BLaER1 (cell line): ENCODE results near the gene HTATIP2.
A peak's percentile ranks its signal among the peaks of the same experiment; 100 is the strongest.
"Not testable (repeated sequence)": the region's sequence is repeated elsewhere in the genome, so short reads cannot be mapped to it uniquely, and the experiment has no call there.

ENCODE experiments used
- H3K27ac ChIP-seq: shearing (Covaris generic); formaldehyde crosslinking; 2 replicates; pipeline ENCODE4 v1.8.1; 2022
- H3K27me3 ChIP-seq: shearing (Covaris generic); formaldehyde crosslinking; 2 replicates; pipeline ENCODE4 v1.8.1; 2022
- H3K36me3 ChIP-seq: shearing (Covaris generic); formaldehyde crosslinking; 2 replicates; pipeline ENCODE4 v1.8.1; 2022
- H3K4me1 ChIP-seq: shearing (Covaris generic); formaldehyde crosslinking; 2 replicates; pipeline ENCODE4 v1.8.1; 2022
- H3K4me2 ChIP-seq: shearing (Covaris generic); formaldehyde crosslinking; 2 replicates; pipeline ENCODE4 v1.8.1; 2022
- H3K4me3 ChIP-seq: shearing (Covaris generic); formaldehyde crosslinking; 2 replicates; pipeline ENCODE4 v1.8.1; 2022
- H3K9ac ChIP-seq: shearing (Covaris generic); formaldehyde crosslinking; 2 replicates; pipeline ENCODE4 v1.8.1; 2022
- H3K9me3 ChIP-seq: shearing (Covaris generic); formaldehyde crosslinking; 2 replicates; pipeline ENCODE4 v1.8.1; 2022
- H4K20me1 ChIP-seq: shearing (Covaris generic); formaldehyde crosslinking; 2 replicates; pipeline ENCODE4 v1.8.1; 2022
- Cebpa-rat ChIP-seq: shearing (Covaris generic); IDR thresholded peaks from 2 replicates; pipeline ENCODE4 v1.8.1; 2022

Gene HTATIP2

GRCh38 chr11:20368438-20368837 is 4.9 kb downstream of the HTATIP2 start:
- Histone ChIP-seq H3K36me3 (0 out of 2 replicates have a peak, but pooled peaks cover 6% of the 10 kb centered on the region), H3K4me1 (peaks cover 14% of the 10 kb centered on the region), H3K4me3 (no peak overlapping the region), H3K9ac (no peak overlapping the region), H4K20me1 (no peaks in the 10 kb centered on the region), H3K27ac (no peak overlapping the region), H3K4me2 (no peak overlapping the region), H3K9me3 (no peaks in the 10 kb centered on the region), H3K27me3 (peaks cover 11% of the 10 kb centered on the region)
- no peak for TF ChIP-seq Cebpa-rat

- TF ChIP-seq Cebpa-rat, result no peak
- no peak overlapping the region for H3K4me3 ChIP-seq
- no peaks in the 10 kb centered on the region for H3K9me3 ChIP-seq
- H3K36me3 ChIP-seq, result 0 out of 2 replicates have a peak, but pooled peaks cover 6% of the 10 kb centered on the region
- no peaks in the 10 kb centered on the region for H4K20me1 ChIP-seq
- H3K4me2 ChIP-seq, result no peak overlapping the region
- H3K9ac ChIP-seq, result no peak overlapping the region
- no peaks in the 10 kb centered on the region for H3K27me3 ChIP-seq
- H3K27ac ChIP-seq, result no peak overlapping the region
- H3K4me1 ChIP-seq, result peaks cover 4% of the 10 kb centered on the region
These were observed 6.3 kb downstream of the HTATIP2 start for GRCh38 chr11:20369826-20370225.

- H3K4me3 ChIP-seq, result no peak overlapping the region
- H3K27me3 ChIP-seq, result no peaks in the 10 kb centered on the region
- no peak for TF ChIP-seq Cebpa-rat
- peaks cover 12% of the 10 kb centered on the region; the same call in 1 of the 2 replicates for H3K36me3 ChIP-seq
- H3K27ac ChIP-seq, result no peak overlapping the region
- no peaks in the 10 kb centered on the region for H4K20me1 ChIP-seq
- no peak overlapping the region for H3K4me2 ChIP-seq
- H3K4me1 ChIP-seq, result peaks cover 7% of the 10 kb centered on the region
- H3K9me3 ChIP-seq, result no peaks in the 10 kb centered on the region
- no peak overlapping the region for H3K9ac ChIP-seq
These were observed 8.6 kb downstream of the HTATIP2 start for GRCh38 chr11:20372081-20372626.

DNA sequence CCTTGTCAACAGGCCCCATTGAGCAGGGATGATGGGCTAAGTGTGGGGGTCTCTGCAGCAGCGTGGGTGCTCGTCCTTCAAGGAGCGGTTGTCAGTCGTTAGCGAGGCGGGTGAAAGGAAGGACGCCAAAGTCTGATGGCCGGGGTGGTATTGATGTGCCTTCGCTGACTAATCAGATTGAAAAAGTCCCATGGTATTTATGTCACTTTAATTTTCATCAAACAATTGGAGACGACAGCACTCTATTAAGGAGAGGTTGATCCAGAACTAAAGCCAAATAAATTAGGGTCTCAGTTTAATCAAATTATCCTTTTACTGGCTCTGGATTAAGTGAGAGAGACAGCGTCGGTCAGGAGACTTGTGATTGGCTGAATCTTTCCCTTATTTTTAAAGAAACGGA is 9.6 kb downstream of the HTATIP2 start:
- no peak overlapping the region for H3K27ac ChIP-seq
- no peak overlapping the region for H3K9ac ChIP-seq
- H3K4me3 ChIP-seq, result no peak overlapping the region
- H3K4me1 ChIP-seq, result peaks cover 7% of the 10 kb centered on the region
- H3K27me3 ChIP-seq, result no peaks in the 10 kb centered on the region
- TF ChIP-seq Cebpa-rat, result no peak
- H3K36me3 ChIP-seq, result peaks cover 16% of the 10 kb centered on the region; the same call in 1 of the 2 replicates
- no peaks in the 10 kb centered on the region for H4K20me1 ChIP-seq
- no peak overlapping the region for H3K4me2 ChIP-seq
- H3K9me3 ChIP-seq, result no peaks in the 10 kb centered on the region

GRCh38 chr11:20373568-20374209 is 10.2 kb downstream of the HTATIP2 start:
- H3K4me1 ChIP-seq, result peaks cover 7% of the 10 kb centered on the region
- H3K4me3 ChIP-seq, result no peak overlapping the region
- H3K27me3 ChIP-seq, result no peaks in the 10 kb centered on the region
- no peaks in the 10 kb centered on the region for H4K20me1 ChIP-seq
- H3K27ac ChIP-seq, result no peak overlapping the region
- TF ChIP-seq Cebpa-rat, result no peak
- peaks cover 22% of the 10 kb centered on the region for H3K36me3 ChIP-seq
- no peak overlapping the region for H3K9ac ChIP-seq
- H3K4me2 ChIP-seq, result no peak overlapping the region
- H3K9me3 ChIP-seq, result no peaks in the 10 kb centered on the region

DNA sequence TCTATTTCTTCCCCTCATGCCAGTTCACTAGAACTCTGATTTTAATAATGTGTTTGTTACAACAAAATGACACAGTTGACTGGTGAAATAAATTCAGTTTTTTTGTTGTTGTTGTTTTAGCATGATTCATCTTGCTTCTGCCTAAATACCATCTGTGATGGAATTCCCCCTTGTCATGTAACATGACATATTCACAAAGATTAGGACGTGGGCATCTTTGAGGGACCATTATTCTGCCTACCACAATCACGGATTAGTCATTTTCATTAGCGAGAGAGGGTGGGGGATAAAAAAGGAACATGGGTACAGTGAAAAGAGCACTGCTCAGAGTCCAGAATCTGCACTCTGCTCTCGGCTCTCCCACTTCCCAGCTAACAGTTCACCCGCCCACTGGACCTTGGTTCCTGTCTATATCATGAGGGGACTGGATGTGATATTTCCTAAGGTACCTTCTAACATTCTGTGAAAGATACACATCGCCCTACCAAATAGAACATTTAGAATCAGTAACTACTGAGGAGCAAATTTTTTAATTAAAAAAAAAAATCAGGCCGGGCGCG is 11.3 kb downstream of the HTATIP2 start:
- Histone ChIP-seq H3K4me3 (no peak overlapping the region), H3K4me2 (0 out of 2 replicates have a peak overlapping the region, but pooled peaks have one; percentile 23), H3K9me3 (no peaks in the 10 kb centered on the region), H3K4me1 (peaks cover 7% of the 10 kb centered on the region), H3K27ac (no peak overlapping the region), H3K9ac (no peak overlapping the region), H3K36me3 (peaks cover 33% of the 10 kb centered on the region), H4K20me1 (no peaks in the 10 kb centered on the region), H3K27me3 (no peaks in the 10 kb centered on the region)
- no peak for TF ChIP-seq Cebpa-rat

DNA sequence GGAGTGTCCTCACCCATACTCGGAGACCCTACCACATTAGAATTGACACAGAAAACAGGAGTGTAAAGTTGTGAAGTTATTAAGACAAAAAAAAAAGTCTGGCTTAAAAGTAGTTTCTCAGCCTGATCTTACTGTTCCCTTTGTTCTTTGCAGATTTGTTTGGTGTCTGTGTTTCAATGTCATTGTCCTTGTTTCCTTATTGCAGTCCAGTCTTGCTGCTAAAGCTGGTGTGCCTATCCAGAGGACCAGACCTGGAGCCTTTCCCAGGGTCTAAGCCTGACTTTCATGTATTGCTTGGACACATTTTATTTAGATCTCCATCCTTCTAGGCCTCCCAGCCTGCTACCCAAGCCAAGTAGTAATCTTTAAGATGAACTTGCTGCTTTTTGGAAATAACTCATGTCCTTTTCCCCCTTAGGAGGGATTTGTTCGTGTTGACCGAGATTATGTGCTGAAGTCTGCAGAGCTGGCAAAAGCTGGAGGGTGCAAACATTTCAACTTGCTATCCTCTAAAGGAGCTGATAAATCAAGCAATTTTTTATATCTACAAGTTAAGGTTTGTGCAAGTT is 12.7 kb downstream of the HTATIP2 start:
- Histone ChIP-seq H3K36me3 (peaks cover 37% of the 10 kb centered on the region), H3K4me1 (peaks cover 7% of the 10 kb centered on the region), H3K9ac (no peak overlapping the region), H3K4me2 (no peak overlapping the region), H4K20me1 (no peaks in the 10 kb centered on the region), H3K4me3 (no peak overlapping the region), H3K27ac (no peak overlapping the region), H3K9me3 (no peaks in the 10 kb centered on the region), H3K27me3 (no peaks in the 10 kb centered on the region)
- no peak for TF ChIP-seq Cebpa-rat

DNA sequence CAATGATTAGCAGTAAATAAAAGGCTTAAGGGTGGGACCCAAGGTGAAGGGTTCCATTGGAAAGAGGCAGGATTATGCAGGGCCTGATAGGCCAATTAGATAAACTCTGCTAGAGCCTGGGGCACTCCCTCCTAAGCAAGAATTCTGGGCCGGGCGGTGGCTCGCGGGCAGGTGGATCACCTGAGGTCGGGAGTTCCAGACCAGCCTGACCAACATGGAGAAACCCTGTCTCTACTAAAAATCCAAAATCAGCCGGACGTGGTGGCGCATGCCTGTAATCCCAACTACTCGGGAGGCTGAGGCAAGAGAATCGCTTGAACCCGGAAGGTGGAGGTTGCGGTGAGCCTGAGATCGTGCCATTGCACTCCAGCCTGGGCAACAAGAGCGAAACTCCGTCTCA is 22.5 kb downstream of the HTATIP2 start:
- not testable (repeated sequence) for H3K27me3 ChIP-seq, H3K4me3 ChIP-seq, H3K9me3 ChIP-seq, H3K9ac ChIP-seq, H4K20me1 ChIP-seq, H3K4me2 ChIP-seq, H3K27ac ChIP-seq
- Histone ChIP-seq H3K36me3 (peaks cover 19% of the 10 kb centered on the region), H3K4me1 (peaks cover 20% of the 10 kb centered on the region)

DNA sequence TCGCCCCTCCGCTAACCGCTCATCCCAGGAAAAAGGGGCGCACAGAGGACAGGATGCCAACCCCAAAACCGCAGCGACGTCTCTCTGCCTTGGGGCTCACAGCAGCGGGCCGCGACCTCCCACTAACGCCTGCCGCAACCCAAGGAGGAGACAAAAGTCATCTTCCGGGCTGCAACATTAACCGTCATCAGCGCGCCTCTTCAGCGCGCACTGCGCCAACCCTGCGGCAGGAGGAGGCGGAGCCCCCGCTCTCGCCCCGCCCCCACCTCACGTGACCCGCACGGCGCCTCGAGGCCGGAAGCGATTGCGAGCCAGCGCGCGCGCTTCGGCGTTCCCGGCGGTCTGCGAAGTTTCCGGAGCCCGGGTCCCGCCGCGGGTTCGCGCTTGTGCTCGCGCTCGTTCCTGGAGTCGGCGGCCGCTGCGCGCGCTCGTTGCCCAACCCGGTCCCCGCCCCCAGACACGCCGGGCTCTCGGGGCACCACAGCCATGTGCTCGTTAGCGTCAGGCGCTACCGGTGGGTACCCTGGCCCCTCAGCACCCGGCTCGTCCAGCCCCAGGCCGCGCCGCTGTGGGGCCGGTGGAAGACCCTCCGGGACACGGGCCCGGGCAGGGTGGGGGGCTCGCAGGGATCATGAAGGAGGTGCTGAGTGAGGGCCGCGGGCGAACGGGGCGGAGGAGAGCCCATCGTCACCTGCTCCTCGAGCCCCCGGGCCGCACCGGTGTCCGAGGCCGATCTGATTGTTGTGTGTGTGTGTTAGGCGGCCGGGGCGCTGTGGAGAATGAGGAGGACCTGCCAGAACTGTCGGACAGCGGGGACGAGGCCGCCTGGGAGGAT is 24.0 kb downstream of the HTATIP2 start, which contains the start of gene PRMT3:
Gene PRMT3 (plus strand): TSS at position 456 of the 835 bp plus-strand sequence. CDS start 31 bp downstream, at position 487.
- Histone ChIP-seq H3K4me2 (peak within 1 kb of the TSS; percentile 87), H4K20me1 (no peaks in the 10 kb centered on the region), H3K27ac (peak within 1 kb of the TSS; percentile 95), H3K27me3 (no peaks in the 10 kb centered on the region), H3K4me1 (peaks cover 20% of the 10 kb centered on the region), H3K36me3 (peaks cover 19% of the 10 kb centered on the region), H3K9ac (peak within 1 kb of the TSS; percentile 95), H3K9me3 (no peaks in the 10 kb centered on the region), H3K4me3 (peak within 1 kb of the TSS; percentile 87)
- no peak; the same call in 1 of the 2 replicates for TF ChIP-seq Cebpa-rat
